ENCODE results near the gene TMPRSS3.

TMPRSS3 gene

GRCh38 chr21:42337276-42337675 is 58.6 kb downstream of the TMPRSS3 start:
- DNase-seq = no peak

GRCh38 chr21:42336054-42336453 is 59.8 kb downstream of the TMPRSS3 start:
- DNase-seq = no peak

- DNase-seq = no peak
Observed at GRCh38 chr21:42332557-42333317, 63.1 kb downstream of the TMPRSS3 start.

GRCh38 chr21:42331660-42332059 is 64.2 kb downstream of the TMPRSS3 start:
- DNase-seq = no peak

GRCh38 chr21:42330380-42331371 is 65.2 kb downstream of the TMPRSS3 start:
- DNase-seq = no peak

GRCh38 chr21:42324896-42325295 is 71.0 kb downstream of the TMPRSS3 start:
- no peak for DNase-seq
